Measurements from ENCODE around the gene CBX8. TPM values are rescaled to one million over a fixed set of nuclear protein-coding genes. Genes with fewer than 3 reads are reported as not detected.

The CBX8 gene
- total and polyA plus RNA-seq, 2 donors, result 3.6 to 4.4 TPM

DNA sequence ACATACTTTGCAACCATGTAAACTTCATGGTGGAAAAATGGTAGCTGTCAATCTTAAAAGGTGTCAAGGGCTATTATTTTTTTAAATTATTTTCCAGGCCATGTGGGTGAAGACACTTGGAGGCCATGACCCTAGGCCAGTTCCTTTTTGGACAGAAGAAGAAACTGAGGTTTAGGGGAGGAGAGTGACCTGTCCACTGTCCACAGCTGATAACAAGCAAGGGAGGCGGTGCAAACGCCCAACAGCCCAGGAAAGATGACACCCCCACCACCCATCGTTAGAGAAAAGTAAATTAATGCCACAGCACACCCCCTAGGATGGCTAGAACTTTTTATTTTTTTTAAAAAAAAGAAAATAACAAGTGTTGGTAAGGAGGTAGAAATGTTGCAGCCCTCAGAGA, 46.9 kb downstream of the CBX8 start:
- no peak for DNase-seq (ENCODE audit: extremely low spot score)
- Histone ChIP-seq H3K4me3 (ENCODE audit: low read depth, low read length) (no peak overlapping the region), H3K4me1 (ENCODE audit: insufficient read depth) (peaks cover 2% of the 10 kb centered on the region), H3K27ac (ENCODE audit: low read depth) (no peak overlapping the region), H3K36me3 (ENCODE audit: insufficient read depth) (no peaks in the 10 kb centered on the region)
- WGBS, result 55% methylated on average over 3 of the region's 3 CpGs

DNA sequence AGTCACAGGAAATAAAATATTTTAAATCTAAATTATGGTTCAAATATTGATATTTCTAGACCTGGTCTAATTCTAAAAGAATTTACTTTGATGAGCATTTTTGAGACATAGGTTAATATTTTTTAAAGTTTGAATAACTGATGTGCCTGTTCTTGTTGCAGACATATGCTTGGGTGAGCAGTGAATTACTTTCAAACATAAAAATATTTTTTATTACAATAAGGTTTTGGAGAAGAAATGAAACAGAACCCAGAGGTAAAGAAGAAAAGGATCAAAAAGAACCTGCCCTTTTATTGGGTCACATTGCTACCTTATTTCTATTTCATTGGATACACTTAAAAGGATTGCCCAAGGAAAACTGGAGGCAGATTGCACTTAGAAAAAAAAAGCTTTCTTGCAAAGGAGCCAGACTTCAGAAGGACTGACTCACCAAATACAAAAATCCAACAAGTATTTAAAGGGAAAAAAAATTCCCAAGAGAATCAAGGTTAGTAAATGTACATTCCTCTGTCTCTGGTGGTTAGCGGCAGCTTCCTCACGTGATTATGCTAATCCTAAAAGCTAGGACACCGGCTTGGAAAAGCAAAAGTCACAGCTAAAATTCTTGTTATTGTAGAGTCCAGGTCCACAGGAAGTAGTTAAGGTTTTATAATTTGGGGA, 47.6 kb downstream of the CBX8 start:
- no peak for DNase-seq (ENCODE audit: extremely low spot score)
- Histone ChIP-seq H3K27ac (ENCODE audit: low read depth) (no peak overlapping the region), H3K4me1 (ENCODE audit: insufficient read depth) (peaks cover 2% of the 10 kb centered on the region), H3K4me3 (ENCODE audit: low read depth, low read length) (no peak overlapping the region), H3K36me3 (ENCODE audit: insufficient read depth) (no peaks in the 10 kb centered on the region)
- WGBS, result 41% methylated on average over 3 of the region's 3 CpGs

DNA sequence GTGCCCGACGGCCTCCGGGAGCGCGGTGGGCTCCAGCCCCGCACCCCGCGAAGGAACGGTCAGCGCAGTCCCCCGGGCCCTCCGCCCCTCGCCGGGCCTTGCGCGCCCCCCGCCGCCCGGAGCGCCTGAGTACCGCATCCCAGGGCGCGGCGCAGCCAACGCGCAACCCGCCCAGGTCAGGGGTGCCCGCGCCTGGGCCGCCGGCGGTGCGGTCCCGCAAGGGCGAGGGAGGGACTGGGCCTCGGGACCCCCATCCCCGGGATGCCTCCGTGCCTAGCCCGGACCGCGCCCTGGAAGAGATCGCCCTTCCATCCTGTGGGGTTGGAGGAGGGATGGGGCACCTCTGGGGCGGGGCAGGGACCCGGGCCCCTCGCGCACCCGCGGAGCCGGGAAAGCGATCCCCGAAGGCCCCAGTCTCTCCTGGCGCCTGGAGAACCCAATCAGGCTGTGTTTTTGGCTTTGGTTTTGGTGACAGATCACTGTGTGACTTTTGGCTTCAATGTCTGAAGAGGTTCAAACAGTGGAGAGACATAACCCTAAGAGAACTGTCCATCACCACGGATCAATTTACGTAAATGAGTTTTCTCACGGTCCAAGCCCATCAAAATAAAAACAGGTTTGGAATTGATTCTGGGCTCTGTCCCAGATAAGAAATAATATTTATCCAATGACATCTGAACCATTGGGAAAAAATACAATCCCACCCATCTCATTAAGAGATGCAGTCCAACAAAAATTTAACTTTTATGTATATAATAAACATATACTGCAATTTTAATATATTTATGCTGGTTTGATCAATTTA, 48.4 kb downstream of the CBX8 start:
- no peak overlapping the region for H3K27ac ChIP-seq (ENCODE audit: low read depth)

DNA sequence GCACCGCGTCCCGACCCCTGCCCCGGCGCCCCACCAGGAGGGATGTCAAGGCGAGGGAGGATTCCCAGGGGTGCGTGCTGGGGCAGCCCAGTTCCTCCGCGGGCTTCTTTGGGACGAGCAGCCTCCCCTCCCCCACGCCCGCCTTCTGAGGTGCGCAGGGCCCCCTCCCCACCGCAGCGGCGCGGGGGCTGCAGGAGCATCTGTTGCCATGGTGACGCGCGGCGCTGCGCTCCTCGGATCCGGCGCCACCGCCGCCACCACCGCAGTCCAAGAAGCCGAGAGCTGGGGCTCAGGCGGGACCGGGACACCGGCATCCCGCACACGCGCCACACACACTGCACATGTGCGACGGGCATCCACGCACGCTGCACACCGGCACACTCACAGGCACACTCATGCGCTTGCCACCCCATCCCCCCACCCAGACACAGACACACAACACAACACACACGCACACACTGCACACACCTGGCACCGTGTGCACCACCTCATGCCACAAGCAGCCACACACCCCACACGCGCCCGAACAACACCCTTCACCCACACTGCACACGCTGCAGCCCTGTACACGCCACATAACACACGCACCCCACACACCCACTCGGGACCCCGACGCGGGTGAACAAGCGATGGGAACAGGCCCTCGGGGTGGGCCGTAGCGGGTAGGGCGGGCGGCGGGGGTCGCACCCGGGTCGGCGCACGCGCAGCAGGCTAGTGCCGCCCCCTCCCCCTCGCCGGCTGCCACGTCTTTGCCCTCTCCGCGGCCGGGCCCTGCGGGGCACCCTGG, 49.2 kb downstream of the CBX8 start:
- 3% methylated on average over 73 of the region's 74 CpGs for WGBS
- Histone ChIP-seq H3K4me1 (ENCODE audit: insufficient read depth) (peaks cover 2% of the 10 kb centered on the region), H3K4me3 (ENCODE audit: low read depth, low read length) (no peak overlapping the region), H3K36me3 (ENCODE audit: insufficient read depth) (no peaks in the 10 kb centered on the region), H3K27ac (ENCODE audit: low read depth) (no peak overlapping the region)
- DNase-seq (ENCODE audit: extremely low spot score), result no peak

More for the DNA sequence above, 48.4 kb downstream of the CBX8 start:
- Histone ChIP-seq H3K36me3 (ENCODE audit: insufficient read depth) (no peaks in the 10 kb centered on the region), H3K4me1 (ENCODE audit: insufficient read depth) (peaks cover 2% of the 10 kb centered on the region), H3K4me3 (ENCODE audit: low read depth, low read length) (no peak overlapping the region)
- WGBS, result 4% methylated on average over 55 of the region's 55 CpGs
- no peak for DNase-seq (ENCODE audit: extremely low spot score)

DNA sequence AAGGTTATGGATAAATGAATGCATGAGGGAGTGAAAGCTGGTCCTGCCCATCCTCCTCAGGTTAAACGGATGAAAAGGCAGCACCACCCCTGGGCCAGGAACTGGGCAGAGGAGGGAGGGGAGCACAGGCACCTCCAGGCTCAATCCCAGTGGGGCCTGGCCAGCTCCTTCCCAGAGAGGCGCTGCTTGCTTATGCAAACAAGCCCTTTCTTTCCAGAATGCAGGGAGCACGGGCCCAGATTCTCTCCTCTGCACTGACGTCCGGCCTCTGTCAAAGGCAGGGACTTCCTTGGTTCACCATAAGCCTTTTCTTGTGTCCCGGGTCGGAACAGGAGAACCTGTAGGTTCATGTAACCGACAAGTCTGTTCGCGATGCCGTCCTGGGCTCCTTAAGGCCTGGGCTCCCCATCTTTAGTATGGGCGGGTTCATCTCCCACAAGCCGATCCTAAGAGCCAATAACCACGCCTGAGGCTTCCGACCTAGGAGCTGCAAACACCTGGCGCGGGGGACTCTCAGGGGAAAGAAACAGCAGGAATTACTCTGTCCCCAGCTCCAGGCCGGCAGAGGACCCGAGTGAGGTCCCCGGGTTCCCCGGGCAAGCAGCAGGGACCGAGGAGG, 49.9 kb downstream of the CBX8 start:
- H3K27ac ChIP-seq (ENCODE audit: low read depth), result no peak overlapping the region
- no peak overlapping the region for H3K4me3 ChIP-seq (ENCODE audit: low read depth, low read length)
- H3K4me1 ChIP-seq (ENCODE audit: insufficient read depth), result peaks cover 2% of the 10 kb centered on the region
- WGBS, result 21% methylated on average over 22 of the region's 22 CpGs
- no peak for DNase-seq (ENCODE audit: extremely low spot score)
- no peaks in the 10 kb centered on the region for H3K36me3 ChIP-seq (ENCODE audit: insufficient read depth)

DNA sequence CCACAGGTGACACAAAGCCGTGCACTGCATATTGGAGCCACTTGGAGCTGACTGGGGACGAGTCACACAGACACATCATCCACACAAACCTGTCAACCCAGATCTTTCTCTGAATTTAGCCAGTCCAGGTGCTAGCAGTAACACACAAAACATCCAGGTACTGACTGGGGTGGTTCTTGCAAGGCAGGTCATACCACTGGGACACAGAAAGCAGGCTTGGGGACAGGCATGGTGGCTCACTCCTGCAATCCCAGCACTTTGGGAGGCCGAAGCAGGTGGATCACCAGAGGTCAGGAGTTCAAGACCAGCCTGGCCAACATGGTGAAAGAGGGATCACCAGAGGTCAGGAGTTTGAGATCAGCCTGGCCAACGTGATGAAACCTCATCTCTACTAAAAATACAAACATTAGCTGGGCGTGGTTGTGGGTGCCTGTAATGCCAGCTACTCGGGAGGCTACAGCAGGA, 51.2 kb downstream of the CBX8 start:
- Histone ChIP-seq H3K4me3 (ENCODE audit: low read depth, low read length) (no peak overlapping the region), H3K27ac (ENCODE audit: low read depth) (no peak overlapping the region), H3K36me3 (ENCODE audit: insufficient read depth) (no peaks in the 10 kb centered on the region), H3K4me1 (ENCODE audit: insufficient read depth) (peaks cover 2% of the 10 kb centered on the region)
- no peak for DNase-seq (ENCODE audit: extremely low spot score)
- WGBS, result 55% methylated on average over 6 of the region's 6 CpGs

DNA sequence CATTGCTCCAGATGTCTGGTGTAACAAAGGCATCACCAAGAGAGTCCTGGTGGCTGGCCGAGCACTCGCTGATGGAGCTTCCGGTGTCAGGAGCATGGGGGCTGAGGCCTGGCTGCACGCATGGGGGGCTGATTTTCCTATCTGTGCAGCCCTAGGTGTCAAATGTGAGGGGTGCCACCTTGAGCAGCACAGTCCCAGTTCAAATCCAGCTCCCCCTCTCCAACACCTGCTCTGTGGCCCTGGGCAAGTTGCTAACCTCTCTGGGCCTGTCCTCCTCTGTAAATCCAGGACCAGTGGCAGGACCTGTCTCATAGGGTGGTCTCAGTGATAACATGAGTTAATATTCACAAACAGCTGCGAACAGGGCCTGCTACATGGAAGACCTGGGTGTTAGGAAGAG, 53.3 kb downstream of the CBX8 start:
- WGBS, result 91% methylated on average over 5 of the region's 5 CpGs

DNA sequence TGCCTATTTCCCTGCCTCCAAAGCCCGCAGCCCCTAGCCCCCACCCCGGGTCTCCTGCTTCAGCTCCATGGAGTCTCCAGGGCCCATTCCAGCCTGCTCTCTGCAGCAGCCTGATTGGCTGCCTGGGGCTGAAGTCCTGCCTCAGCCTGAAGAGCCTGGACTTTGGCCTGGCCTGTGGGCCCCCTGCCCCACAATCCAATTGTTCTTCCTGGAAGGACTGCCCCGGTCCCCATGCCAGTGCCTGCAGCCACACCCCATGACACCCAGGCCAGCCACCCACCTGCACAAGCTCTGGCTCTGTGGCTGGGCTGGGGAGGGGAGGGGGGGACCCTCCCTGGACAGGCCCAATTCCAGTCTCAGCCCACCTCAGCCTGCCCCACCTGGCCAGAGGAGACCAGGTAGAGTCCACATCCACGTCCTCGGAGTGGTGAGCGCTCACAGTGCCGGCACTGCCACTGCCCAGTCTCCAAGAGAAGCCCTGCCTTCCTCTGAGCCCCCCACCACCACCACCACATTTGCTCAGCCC, 53.9 kb downstream of the CBX8 start:
- no peaks in the 10 kb centered on the region for H3K36me3 ChIP-seq (ENCODE audit: insufficient read depth)
- H3K4me3 ChIP-seq (ENCODE audit: low read depth, low read length), result no peak overlapping the region
- H3K4me1 ChIP-seq (ENCODE audit: insufficient read depth), result peaks cover 2% of the 10 kb centered on the region
- DNase-seq (ENCODE audit: extremely low spot score), result no peak
- H3K27ac ChIP-seq (ENCODE audit: low read depth), result no peak overlapping the region
- WGBS, result 87% methylated on average over 7 of the region's 7 CpGs

More for the DNA sequence above, 53.3 kb downstream of the CBX8 start:
- Histone ChIP-seq H3K4me1 (ENCODE audit: insufficient read depth) (peaks cover 2% of the 10 kb centered on the region), H3K4me3 (ENCODE audit: low read depth, low read length) (no peak overlapping the region), H3K27ac (ENCODE audit: low read depth) (no peak overlapping the region), H3K36me3 (ENCODE audit: insufficient read depth) (no peaks in the 10 kb centered on the region)
- no peak for DNase-seq (ENCODE audit: extremely low spot score)

DNA sequence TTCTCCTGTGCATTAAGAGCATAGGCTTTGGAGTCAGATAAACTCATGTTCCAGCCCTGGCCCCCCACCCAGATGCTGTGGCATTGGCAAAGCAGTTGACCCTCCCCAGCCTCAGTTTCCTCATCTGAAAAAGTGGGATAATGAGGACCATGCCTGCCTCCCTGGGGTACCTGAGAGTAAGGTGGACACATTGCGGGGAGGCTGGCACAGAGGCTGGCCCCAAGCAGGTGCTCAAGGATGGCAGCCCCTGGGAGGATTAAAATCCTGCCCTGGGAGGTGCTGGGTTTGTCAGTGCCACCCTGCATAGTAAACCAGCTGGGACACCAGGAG, 54.3 kb downstream of the CBX8 start:
- Histone ChIP-seq H3K27ac (ENCODE audit: low read depth) (no peak overlapping the region), H3K4me3 (ENCODE audit: low read depth, low read length) (no peak overlapping the region), H3K36me3 (ENCODE audit: insufficient read depth) (no peaks in the 10 kb centered on the region), H3K4me1 (ENCODE audit: insufficient read depth) (peaks cover 2% of the 10 kb centered on the region)
- DNase-seq (ENCODE audit: extremely low spot score), result no peak
- 93% methylated on average over 1 of the region's 1 CpG for WGBS

Other genes starting within 250 kb of the CBX8 start
- gene RBFOX3, start 186.0 kb downstream of the CBX8 start, total RNA-seq, result 1.1 TPM
- gene RBFOX3, start 186.0 kb downstream of the CBX8 start, polyA plus RNA-seq, result 151 TPM
- gene ENPP7, start 66.1 kb downstream of the CBX8 start, total RNA-seq, result not detected
- not detected for gene ENPP7, start 66.1 kb downstream of the CBX8 start, polyA plus RNA-seq
- gene CBX2, start 18.9 kb downstream of the CBX8 start, total RNA-seq, result 7.0 TPM
- gene CBX2, start 18.9 kb downstream of the CBX8 start, polyA plus RNA-seq, result 3.1 TPM
- 8.2 TPM for gene CBX4, start 42.4 kb upstream of the CBX8 start, total RNA-seq
- gene CBX4, start 42.4 kb upstream of the CBX8 start, polyA plus RNA-seq, result 14.7 TPM
- 15.8 TPM for gene TBC1D16, start 238.8 kb upstream of the CBX8 start, total RNA-seq
- gene TBC1D16, start 238.8 kb upstream of the CBX8 start, polyA plus RNA-seq, result 21.5 TPM
- 8.0 TPM for gene CCDC40, start 239.6 kb upstream of the CBX8 start, total RNA-seq
- 2.2 TPM for gene CCDC40, start 239.6 kb upstream of the CBX8 start, polyA plus RNA-seq